ENCODE data around the gene MARCOL.
"Not testable (repeated sequence)": the region's sequence is repeated elsewhere in the genome, so short reads cannot be mapped to it uniquely, and the experiment has no call there.

MARCOL gene

DNA sequence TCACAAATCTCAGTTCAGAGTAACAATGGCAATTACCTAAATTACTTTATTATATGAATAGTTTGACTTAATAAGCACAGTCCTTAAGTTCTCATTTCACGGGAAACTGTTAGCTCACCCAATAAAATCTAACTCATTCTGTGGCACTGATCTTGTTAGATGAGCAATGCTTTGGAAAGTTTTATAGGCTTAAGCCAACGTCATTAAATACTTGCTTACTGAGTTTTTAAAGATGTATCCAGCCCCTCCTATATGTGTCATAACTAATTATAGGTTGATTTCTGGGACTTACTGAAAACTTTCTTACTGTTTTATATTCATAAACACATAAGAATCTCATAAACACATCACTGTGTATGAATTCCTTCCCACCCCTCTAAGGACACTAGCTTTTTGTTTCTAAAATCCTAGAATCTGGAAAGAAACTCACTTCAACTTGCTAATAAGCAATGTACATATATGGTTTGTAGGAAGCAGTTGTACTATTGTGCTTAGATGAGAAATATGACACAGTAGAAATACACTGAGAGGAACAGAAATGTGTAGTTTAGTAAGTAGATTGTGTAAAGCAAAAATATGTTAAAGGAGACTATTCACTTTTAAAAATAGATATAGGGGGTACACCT, 14.1 kb upstream of the MARCOL start:
- Histone ChIP-seq H3K4me1 (ENCODE audit: control insufficient read depth, insufficient read depth, low read length) (no peaks in the 10 kb centered on the region), H3K27me3 (ENCODE audit: control insufficient read depth, insufficient read depth, low read length) (no peaks in the 10 kb centered on the region), H3K36me3 (ENCODE audit: control insufficient read depth, insufficient read depth, low read length) (no peaks in the 10 kb centered on the region), H3K9ac (ENCODE audit: low read length) (no peak overlapping the region), H3K4me3 (ENCODE audit: low read length) (no peak overlapping the region), H3K9me3 (ENCODE audit: control insufficient read depth, low read length) (no peaks in the 10 kb centered on the region)

DNA sequence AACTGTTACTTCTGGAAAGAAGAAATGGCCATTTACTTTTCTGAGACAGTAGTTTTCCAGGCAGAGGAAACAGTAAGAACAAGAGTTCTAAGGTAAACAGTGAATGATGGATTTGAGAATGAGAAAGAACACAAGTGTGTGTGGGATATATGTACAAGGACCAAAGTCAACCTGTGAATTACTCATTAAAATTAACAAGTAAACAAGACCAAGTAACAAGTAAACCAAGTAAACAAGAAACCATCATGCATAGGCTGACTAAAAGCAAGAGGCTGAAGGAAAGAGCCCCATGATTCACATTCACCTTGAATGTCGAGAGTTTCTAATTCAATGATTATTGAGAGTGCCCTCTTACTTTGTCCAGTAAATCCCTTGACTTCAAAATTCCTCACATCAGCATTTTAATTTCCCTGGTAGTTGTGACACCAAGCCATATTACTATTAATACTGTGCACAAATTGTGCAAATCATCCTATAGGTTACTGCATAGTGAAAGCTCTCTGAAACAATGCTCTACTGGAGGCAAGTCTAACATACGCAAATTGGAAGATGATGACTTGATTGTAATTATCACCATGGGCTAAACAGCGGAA, 9.8 kb upstream of the MARCOL start:
- Histone ChIP-seq H3K9ac (ENCODE audit: low read length) (no peak overlapping the region), H3K9me3 (ENCODE audit: control insufficient read depth, low read length) (no peaks in the 10 kb centered on the region), H3K4me3 (ENCODE audit: low read length) (no peak overlapping the region), H3K27me3 (ENCODE audit: control insufficient read depth, insufficient read depth, low read length) (no peaks in the 10 kb centered on the region), H3K4me1 (ENCODE audit: control insufficient read depth, insufficient read depth, low read length) (no peaks in the 10 kb centered on the region), H3K36me3 (ENCODE audit: control insufficient read depth, insufficient read depth, low read length) (no peaks in the 10 kb centered on the region)

DNA sequence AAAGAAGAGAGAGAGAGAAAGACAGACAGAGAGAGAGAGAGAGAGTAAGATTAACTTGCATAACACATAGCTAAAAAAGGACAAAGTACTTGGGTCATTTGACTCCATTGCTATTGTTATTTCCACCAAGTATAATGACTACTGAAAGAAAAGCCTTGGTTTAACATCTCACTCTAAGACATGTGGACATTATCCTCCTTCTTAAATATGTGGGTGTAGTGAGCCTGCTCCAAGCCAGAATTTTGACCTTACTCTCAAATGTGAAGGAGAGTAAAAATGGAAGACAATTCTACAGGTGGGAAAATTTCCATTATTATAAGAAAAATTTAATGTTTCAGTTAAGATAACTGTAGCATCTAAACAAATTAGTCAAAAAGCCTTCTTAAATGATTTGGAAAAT, 8.5 kb upstream of the MARCOL start:
- Histone ChIP-seq H3K9ac (ENCODE audit: low read length) (no peak overlapping the region), H3K4me3 (ENCODE audit: low read length) (no peak overlapping the region), H3K27me3 (ENCODE audit: control insufficient read depth, insufficient read depth, low read length) (no peaks in the 10 kb centered on the region), H3K9me3 (ENCODE audit: control insufficient read depth, low read length) (no peaks in the 10 kb centered on the region), H3K4me1 (ENCODE audit: control insufficient read depth, insufficient read depth, low read length) (no peaks in the 10 kb centered on the region), H3K36me3 (ENCODE audit: control insufficient read depth, insufficient read depth, low read length) (no peaks in the 10 kb centered on the region)

DNA sequence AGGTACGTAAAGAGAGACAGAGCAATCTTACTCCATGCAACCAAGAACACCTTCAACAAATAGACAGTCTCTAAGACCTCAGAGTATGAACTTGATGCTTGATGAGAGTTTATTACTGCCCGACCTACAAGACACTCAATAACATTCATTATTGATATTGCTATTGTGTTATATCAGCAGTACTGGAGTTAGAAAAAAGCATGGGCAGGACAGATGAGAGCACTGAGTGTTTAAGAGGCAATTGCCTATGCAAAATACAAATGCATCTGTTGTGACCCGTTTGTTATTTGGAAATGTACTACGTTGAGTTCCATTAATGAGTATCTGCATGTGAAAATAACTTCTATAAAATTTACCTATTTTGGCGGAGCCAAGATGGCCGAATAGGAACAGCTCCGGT, 8.1 kb upstream of the MARCOL start:
- Histone ChIP-seq H3K27me3 (ENCODE audit: control insufficient read depth, insufficient read depth, low read length) (no peaks in the 10 kb centered on the region), H3K9me3 (ENCODE audit: control insufficient read depth, low read length) (no peaks in the 10 kb centered on the region), H3K36me3 (ENCODE audit: control insufficient read depth, insufficient read depth, low read length) (no peaks in the 10 kb centered on the region), H3K4me3 (ENCODE audit: low read length) (no peak overlapping the region), H3K9ac (ENCODE audit: low read length) (no peak overlapping the region), H3K4me1 (ENCODE audit: control insufficient read depth, insufficient read depth, low read length) (no peaks in the 10 kb centered on the region)

DNA sequence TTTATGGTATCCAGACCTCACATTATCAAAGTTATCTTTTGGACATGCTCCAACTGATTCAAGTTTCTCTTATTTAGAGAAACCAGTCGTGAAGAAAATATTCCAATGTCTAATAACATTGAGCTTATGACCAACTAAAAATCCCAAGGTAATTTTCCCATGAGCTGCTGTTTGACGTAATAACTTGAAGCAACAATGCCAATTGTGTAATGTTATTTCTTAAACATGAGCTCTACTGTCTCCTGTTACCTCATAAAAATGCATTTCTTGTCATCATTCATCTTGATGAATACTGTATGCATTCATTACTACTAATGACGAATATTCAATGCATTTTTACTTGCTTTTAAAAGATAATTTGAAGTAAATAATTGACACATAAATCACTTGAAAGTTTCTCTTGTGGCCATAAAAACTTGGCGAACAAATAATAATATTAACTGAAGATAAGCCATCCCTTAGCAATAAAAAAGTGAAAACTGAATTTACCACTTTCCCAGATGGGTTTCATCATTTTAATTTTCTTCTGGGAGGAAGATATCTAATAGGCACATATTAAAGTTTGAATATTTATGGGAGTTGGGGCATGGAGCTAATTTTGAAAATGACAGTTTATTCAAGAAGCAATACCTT, 424 bp upstream of the MARCOL start:
- Histone ChIP-seq H3K27me3 (ENCODE audit: control insufficient read depth, insufficient read depth, low read length) (no peaks in the 10 kb centered on the region), H3K4me3 (ENCODE audit: low read length) (no peak overlapping the region), H3K9ac (ENCODE audit: low read length) (no peak overlapping the region), H3K9me3 (ENCODE audit: control insufficient read depth, low read length) (no peaks in the 10 kb centered on the region), H3K4me1 (ENCODE audit: control insufficient read depth, insufficient read depth, low read length) (no peaks in the 10 kb centered on the region), H3K36me3 (ENCODE audit: control insufficient read depth, insufficient read depth, low read length) (no peaks in the 10 kb centered on the region)

DNA sequence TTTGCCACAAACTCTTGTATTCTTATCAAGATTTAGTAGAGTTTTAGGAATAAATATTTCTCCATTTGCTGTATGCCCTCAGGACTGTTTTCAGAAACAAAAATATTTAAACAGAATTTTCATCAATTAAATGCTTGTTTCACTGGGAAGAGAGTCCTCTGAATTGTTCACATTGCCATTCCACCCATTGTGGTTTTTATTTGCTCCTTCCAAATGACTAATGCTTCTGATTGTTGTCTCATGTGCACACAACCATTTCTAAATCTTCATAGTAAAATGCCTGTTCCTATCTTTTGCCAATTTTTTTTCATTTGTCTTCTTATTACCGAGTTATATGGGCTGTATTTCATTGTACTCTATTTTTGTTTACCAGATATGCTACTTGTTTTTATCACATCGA, 10.6 kb downstream of the MARCOL start:
- no peaks in the 10 kb centered on the region for H3K27me3 ChIP-seq (ENCODE audit: control insufficient read depth, insufficient read depth, low read length)
- no peaks in the 10 kb centered on the region for H3K9me3 ChIP-seq (ENCODE audit: control insufficient read depth, low read length)
- no peak overlapping the region for H3K9ac ChIP-seq (ENCODE audit: low read length)
- no peaks in the 10 kb centered on the region for H3K4me1 ChIP-seq (ENCODE audit: control insufficient read depth, insufficient read depth, low read length)
- H3K36me3 ChIP-seq (ENCODE audit: control insufficient read depth, insufficient read depth, low read length) = no peaks in the 10 kb centered on the region
- no peak overlapping the region for H3K4me3 ChIP-seq (ENCODE audit: low read length)

DNA sequence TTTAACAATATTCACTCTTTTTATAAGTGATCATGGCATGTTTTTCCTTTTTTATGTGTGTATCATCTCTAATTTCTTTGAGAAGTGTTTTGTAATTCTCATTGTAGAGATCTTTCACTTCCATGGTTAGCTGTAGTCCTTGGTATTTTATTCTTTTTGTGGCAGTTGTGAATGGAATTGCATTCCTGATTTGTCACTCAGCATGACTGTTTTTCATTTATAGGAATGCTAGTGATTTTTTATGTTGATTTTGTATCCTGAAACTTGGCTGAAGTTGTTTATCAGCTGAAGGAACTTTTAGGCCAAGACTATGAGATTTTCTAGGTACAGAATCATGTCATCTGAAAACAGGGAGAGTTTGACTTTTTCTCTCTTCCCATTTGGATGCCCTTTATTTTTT, 17.1 kb downstream of the MARCOL start:
- no peaks in the 10 kb centered on the region for H3K27me3 ChIP-seq (ENCODE audit: control insufficient read depth, insufficient read depth, low read length)

DNA sequence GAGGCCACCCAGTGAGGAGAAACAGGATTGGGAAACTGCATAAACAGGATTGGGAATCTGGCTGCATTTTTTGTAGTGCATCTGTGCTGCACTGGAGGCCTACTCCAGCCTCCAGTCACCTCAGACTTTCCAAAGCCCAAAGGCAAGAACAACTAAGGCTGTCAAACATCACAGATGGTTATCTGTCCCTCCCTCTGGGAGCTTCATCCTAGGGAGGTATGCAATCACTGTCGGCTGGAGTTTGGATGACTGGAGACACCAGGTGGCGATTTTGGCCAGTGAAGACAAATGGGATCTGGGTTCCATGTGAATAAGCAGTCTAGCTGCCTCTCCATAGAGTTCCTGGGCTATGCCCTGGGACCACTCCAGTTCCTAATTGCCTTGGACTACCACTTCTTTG, 21.0 kb downstream of the MARCOL start:
- no peak overlapping the region for H3K9ac ChIP-seq (ENCODE audit: low read length)
- H3K27me3 ChIP-seq (ENCODE audit: control insufficient read depth, insufficient read depth, low read length) = no peaks in the 10 kb centered on the region
- no peaks in the 10 kb centered on the region for H3K36me3 ChIP-seq (ENCODE audit: control insufficient read depth, insufficient read depth, low read length)
- no peak overlapping the region for H3K4me3 ChIP-seq (ENCODE audit: low read length)
- H3K9me3 ChIP-seq (ENCODE audit: control insufficient read depth, low read length) = no peaks in the 10 kb centered on the region
- H3K4me1 ChIP-seq (ENCODE audit: control insufficient read depth, insufficient read depth, low read length) = no peaks in the 10 kb centered on the region

More for the DNA sequence above, 17.1 kb downstream of the MARCOL start:
- H3K9me3 ChIP-seq (ENCODE audit: control insufficient read depth, low read length) = no peaks in the 10 kb centered on the region
- H3K36me3 ChIP-seq (ENCODE audit: control insufficient read depth, insufficient read depth, low read length) = no peaks in the 10 kb centered on the region
- no peak overlapping the region for H3K9ac ChIP-seq (ENCODE audit: low read length)
- H3K4me1 ChIP-seq (ENCODE audit: control insufficient read depth, insufficient read depth, low read length) = no peaks in the 10 kb centered on the region
- no peak overlapping the region for H3K4me3 ChIP-seq (ENCODE audit: low read length)

DNA sequence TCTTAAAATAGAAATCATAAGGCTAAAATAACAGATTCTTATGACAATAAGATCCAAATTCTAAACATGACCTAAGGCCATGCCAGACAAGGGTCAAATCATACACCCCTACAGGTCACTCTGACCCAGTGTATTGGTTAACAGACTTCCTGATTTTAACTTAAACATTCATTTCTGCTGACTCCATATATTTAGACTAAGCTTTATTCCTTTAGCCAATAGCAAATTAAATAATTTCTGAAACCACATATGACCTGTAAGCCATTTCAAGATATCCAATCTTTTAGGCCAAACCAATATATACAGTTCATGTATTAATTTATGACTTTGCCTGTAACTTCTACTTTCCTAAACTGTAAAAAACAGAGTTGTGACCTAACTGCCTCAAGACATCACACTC, 22.9 kb downstream of the MARCOL start:
- Histone ChIP-seq H3K4me1 (ENCODE audit: control insufficient read depth, insufficient read depth, low read length) (no peaks in the 10 kb centered on the region), H3K27me3 (ENCODE audit: control insufficient read depth, insufficient read depth, low read length) (no peaks in the 10 kb centered on the region), H3K9ac (ENCODE audit: low read length) (no peak overlapping the region), H3K9me3 (ENCODE audit: control insufficient read depth, low read length) (no peaks in the 10 kb centered on the region), H3K4me3 (ENCODE audit: low read length) (no peak overlapping the region), H3K36me3 (ENCODE audit: control insufficient read depth, insufficient read depth, low read length) (no peaks in the 10 kb centered on the region)

DNA sequence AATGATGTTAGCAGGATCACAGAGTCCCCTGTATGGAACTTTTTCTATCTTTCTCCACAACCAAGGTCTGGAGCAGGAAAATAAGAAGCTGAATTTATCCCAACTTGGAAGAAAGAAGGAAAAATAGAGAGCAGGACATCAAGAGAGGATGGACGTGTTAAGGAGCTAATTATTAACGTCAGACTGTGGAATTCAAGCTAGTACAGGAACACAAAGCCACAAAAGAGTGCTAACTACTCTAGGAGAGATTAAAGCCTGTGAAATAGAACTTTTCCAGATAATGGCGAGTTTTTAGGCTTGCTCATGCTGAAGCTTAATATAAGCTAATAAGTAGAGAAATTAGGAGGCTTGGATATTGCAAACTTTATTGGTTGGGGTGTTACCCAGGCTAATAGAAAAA, 29.6 kb downstream of the MARCOL start:
- Histone ChIP-seq H3K4me3 (ENCODE audit: low read length) (no peak overlapping the region), H3K4me1 (ENCODE audit: control insufficient read depth, insufficient read depth, low read length) (peaks cover 6% of the 10 kb centered on the region)

DNA sequence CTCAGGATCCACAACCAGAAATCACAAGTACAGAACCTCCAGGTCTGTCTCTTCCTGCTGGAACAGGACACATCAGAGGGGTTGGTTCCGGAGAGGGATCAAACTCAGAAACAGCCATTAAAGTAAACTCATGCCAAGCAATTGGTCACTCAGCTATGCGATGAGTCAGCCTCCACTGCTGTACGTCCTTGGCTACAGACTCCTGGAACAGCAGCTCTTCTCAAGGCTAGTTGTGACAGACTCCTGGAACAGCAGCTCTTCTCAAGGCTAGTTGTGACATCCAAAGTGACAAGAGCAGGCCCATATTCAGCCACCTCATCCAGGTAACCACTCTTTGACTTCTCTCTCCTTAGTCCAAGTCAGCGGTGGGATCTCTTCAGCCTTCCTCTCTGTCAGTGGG, 30.2 kb downstream of the MARCOL start, which contains the start of gene SPINK13:
Gene SPINK13 (plus strand): TSS at position 229 of the 400 bp plus-strand sequence. CDS start 1,279 bp downstream, outside the sequence.
- Histone ChIP-seq H3K9me3 (ENCODE audit: control insufficient read depth, low read length) (no peaks in the 10 kb centered on the region), H3K4me3 (ENCODE audit: low read length) (no peak within 1 kb of the TSS), H3K27me3 (ENCODE audit: control insufficient read depth, insufficient read depth, low read length) (no peaks in the 10 kb centered on the region), H3K4me1 (ENCODE audit: control insufficient read depth, insufficient read depth, low read length) (peaks cover 6% of the 10 kb centered on the region), H3K36me3 (ENCODE audit: control insufficient read depth, insufficient read depth, low read length) (no peaks in the 10 kb centered on the region), H3K9ac (ENCODE audit: low read length) (no peak within 1 kb of the TSS)

More for the DNA sequence above, 29.6 kb downstream of the MARCOL start:
- no peak overlapping the region for H3K9ac ChIP-seq (ENCODE audit: low read length)
- no peaks in the 10 kb centered on the region for H3K9me3 ChIP-seq (ENCODE audit: control insufficient read depth, low read length)
- no peaks in the 10 kb centered on the region for H3K36me3 ChIP-seq (ENCODE audit: control insufficient read depth, insufficient read depth, low read length)
- no peaks in the 10 kb centered on the region for H3K27me3 ChIP-seq (ENCODE audit: control insufficient read depth, insufficient read depth, low read length)

DNA sequence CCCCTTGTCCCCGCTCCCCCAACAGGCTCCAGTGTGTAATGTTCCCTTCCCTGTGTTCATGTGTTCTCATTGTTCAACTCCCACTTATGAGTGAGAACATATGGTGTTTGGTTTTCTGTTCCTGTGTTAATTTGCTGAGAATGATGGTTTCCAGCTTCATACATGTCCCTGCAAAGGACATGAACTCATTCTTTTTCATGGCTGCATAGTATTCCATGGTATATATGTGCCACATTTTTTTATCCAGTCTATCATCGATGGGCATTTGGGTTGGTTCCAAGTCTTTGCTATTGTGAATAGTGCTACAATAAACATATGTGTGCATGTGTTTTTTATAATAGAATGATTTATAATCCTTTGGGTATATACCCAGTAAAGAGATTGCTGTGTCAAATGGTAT, 36.8 kb downstream of the MARCOL start:
- H3K9me3 ChIP-seq (ENCODE audit: control insufficient read depth, low read length); H3K36me3 ChIP-seq (ENCODE audit: control insufficient read depth, insufficient read depth, low read length); H3K4me3 ChIP-seq (ENCODE audit: low read length); H3K9ac ChIP-seq (ENCODE audit: low read length); H3K4me1 ChIP-seq (ENCODE audit: control insufficient read depth, insufficient read depth, low read length); H3K27me3 ChIP-seq (ENCODE audit: control insufficient read depth, insufficient read depth, low read length): not testable (repeated sequence)
